ENCODE measurements around the gene CNTNAP4.

CNTNAP4 gene

GRCh38 chr16:76446251-76446650 is 169.1 kb downstream of the CNTNAP4 start:
- no peak overlapping the region for H3K27ac ChIP-seq (ENCODE audit: low read length)
- DNase-seq (no peak), ATAC-seq (ENCODE audit: insufficient read depth, low read depth) (no peak)
- no peak overlapping the region for H3K9ac ChIP-seq (ENCODE audit: low read depth, low read length)
- no peaks in the 10 kb centered on the region for H3K9me3 ChIP-seq (ENCODE audit: insufficient read depth, low read length, severe bottlenecking)
- no peaks in the 10 kb centered on the region for H3K79me2 ChIP-seq (ENCODE audit: insufficient read depth, low read length)
- no peaks in the 10 kb centered on the region for H4K20me1 ChIP-seq (ENCODE audit: insufficient read depth, low read length)
- H3K4me3 ChIP-seq (ENCODE audit: low read depth in 1 of 2, low read length in 2 of 2): no peak overlapping the region
- no peaks in the 10 kb centered on the region for H3K27me3 ChIP-seq (ENCODE audit: insufficient read depth, low read length, poor library complexity)
- no peaks in the 10 kb centered on the region for H3K4me1 ChIP-seq (ENCODE audit: insufficient read depth, low read length)
- H2AFZ ChIP-seq (ENCODE audit: low read depth, low read length): no peak overlapping the region
- no peak for TF ChIP-seq EZH2 (IDR thresholded peaks at IDR 0.05; ENCODE audit: borderline replicate concordance, low read depth, low read length, severe bottlenecking)
- TF ChIP-seq, protein P1, sequence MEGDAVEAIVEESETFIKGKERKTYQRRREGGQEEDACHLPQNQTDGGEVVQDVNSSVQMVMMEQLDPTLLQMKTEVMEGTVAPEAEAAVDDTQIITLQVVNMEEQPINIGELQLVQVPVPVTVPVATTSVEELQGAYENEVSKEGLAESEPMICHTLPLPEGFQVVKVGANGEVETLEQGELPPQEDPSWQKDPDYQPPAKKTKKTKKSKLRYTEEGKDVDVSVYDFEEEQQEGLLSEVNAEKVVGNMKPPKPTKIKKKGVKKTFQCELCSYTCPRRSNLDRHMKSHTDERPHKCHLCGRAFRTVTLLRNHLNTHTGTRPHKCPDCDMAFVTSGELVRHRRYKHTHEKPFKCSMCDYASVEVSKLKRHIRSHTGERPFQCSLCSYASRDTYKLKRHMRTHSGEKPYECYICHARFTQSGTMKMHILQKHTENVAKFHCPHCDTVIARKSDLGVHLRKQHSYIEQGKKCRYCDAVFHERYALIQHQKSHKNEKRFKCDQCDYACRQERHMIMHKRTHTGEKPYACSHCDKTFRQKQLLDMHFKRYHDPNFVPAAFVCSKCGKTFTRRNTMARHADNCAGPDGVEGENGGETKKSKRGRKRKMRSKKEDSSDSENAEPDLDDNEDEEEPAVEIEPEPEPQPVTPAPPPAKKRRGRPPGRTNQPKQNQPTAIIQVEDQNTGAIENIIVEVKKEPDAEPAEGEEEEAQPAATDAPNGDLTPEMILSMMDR (IDR thresholded peaks at IDR 0.05; ENCODE audit: borderline replicate concordance, extremely low read depth, low read length, poor library complexity, severe bottlenecking): no peak
- H3K36me3 ChIP-seq (ENCODE audit: insufficient read depth, low read length): no peaks in the 10 kb centered on the region
- H3K4me2 ChIP-seq (ENCODE audit: insufficient read depth, low read length): no peak overlapping the region

DNA sequence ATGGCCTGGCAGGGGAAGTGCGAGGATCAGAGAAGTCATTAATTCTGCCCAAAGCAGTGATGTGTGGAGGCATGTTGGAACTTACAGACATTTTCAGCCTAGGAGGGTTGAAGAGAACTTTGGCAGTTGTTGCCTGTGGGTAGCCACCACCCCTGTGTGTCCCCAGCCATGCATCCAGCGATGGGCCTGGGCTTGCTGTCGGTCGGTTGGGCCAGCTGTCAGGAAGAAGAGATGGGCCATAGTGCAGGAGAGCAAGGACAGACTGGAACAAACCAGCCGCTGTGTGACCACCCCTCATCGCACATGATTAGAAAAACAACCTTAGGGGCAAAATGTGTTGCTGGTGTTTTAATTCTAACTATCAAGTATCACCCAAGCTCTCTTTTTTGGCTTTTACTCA is 173.7 kb downstream of the CNTNAP4 start:
- Histone ChIP-seq H3K4me2 (ENCODE audit: insufficient read depth, low read length) (no peak overlapping the region), H3K27ac (ENCODE audit: low read length) (no peak overlapping the region), H3K9ac (ENCODE audit: low read depth, low read length) (no peak overlapping the region), H3K27me3 (ENCODE audit: insufficient read depth, low read length, poor library complexity) (no peaks in the 10 kb centered on the region), H3K79me2 (ENCODE audit: insufficient read depth, low read length) (no peaks in the 10 kb centered on the region), H3K36me3 (ENCODE audit: insufficient read depth, low read length) (no peaks in the 10 kb centered on the region), H3K4me1 (ENCODE audit: insufficient read depth, low read length) (no peaks in the 10 kb centered on the region), H2AFZ (ENCODE audit: low read depth, low read length) (no peak overlapping the region), H3K4me3 (ENCODE audit: low read depth in 1 of 2, low read length in 2 of 2) (no peak overlapping the region), H3K9me3 (ENCODE audit: insufficient read depth, low read length, severe bottlenecking) (no peaks in the 10 kb centered on the region), H4K20me1 (ENCODE audit: insufficient read depth, low read length) (no peaks in the 10 kb centered on the region)
- ATAC-seq (ENCODE audit: insufficient read depth, low read depth): no peak
- TF ChIP-seq EZH2 (IDR thresholded peaks at IDR 0.05; ENCODE audit: borderline replicate concordance, low read depth, low read length, severe bottlenecking): no peak
- TF ChIP-seq, protein P1 (IDR thresholded peaks at IDR 0.05; ENCODE audit: borderline replicate concordance, extremely low read depth, low read length, poor library complexity, severe bottlenecking): no peak
- no peak for DNase-seq

DNA sequence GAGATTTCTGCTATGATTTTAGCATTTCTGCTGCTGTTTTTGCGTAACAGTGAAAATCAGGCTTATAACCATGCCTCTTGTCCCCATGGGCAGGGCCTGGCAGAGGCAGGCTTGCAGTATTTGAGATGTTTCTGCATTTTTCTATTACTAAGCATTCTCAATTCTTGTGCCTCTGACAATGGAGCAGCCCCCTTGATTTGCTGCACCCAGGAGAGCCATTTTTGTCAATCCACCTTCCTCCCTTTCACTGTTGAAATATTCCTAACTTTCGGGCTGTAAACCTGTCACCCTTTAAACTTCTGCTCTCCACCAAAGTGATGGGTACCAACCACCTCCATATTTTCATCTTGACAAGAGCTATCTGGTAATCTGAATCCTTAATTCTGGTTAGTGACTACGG is 178.1 kb downstream of the CNTNAP4 start:
- no peak for DNase-seq
- Histone ChIP-seq H3K27me3 (ENCODE audit: insufficient read depth, low read length, poor library complexity) (no peaks in the 10 kb centered on the region), H3K4me3 (ENCODE audit: low read depth in 1 of 2, low read length in 2 of 2) (no peak overlapping the region), H2AFZ (ENCODE audit: low read depth, low read length) (no peak overlapping the region), H3K9me3 (ENCODE audit: insufficient read depth, low read length, severe bottlenecking) (no peaks in the 10 kb centered on the region), H3K4me2 (ENCODE audit: insufficient read depth, low read length) (no peak overlapping the region), H3K9ac (ENCODE audit: low read depth, low read length) (no peak overlapping the region), H3K27ac (ENCODE audit: low read length) (no peak overlapping the region), H4K20me1 (ENCODE audit: insufficient read depth, low read length) (no peaks in the 10 kb centered on the region), H3K79me2 (ENCODE audit: insufficient read depth, low read length) (no peaks in the 10 kb centered on the region), H3K4me1 (ENCODE audit: insufficient read depth, low read length) (no peaks in the 10 kb centered on the region), H3K36me3 (ENCODE audit: insufficient read depth, low read length) (no peaks in the 10 kb centered on the region)
- TF ChIP-seq, protein P1 (IDR thresholded peaks at IDR 0.05; ENCODE audit: borderline replicate concordance, extremely low read depth, low read length, poor library complexity, severe bottlenecking): no peak
- no peak for TF ChIP-seq EZH2 (IDR thresholded peaks at IDR 0.05; ENCODE audit: borderline replicate concordance, low read depth, low read length, severe bottlenecking)
- no peak for ATAC-seq (ENCODE audit: insufficient read depth, low read depth)

GRCh38 chr16:76456016-76456415 is 178.8 kb downstream of the CNTNAP4 start:
- H3K4me3 ChIP-seq (ENCODE audit: low read depth in 1 of 2, low read length in 2 of 2): no peak overlapping the region
- no peaks in the 10 kb centered on the region for H4K20me1 ChIP-seq (ENCODE audit: insufficient read depth, low read length)
- TF ChIP-seq EZH2 (IDR thresholded peaks at IDR 0.05; ENCODE audit: borderline replicate concordance, low read depth, low read length, severe bottlenecking): no peak
- TF ChIP-seq, protein P1 (IDR thresholded peaks at IDR 0.05; ENCODE audit: borderline replicate concordance, extremely low read depth, low read length, poor library complexity, severe bottlenecking): no peak
- DNase-seq: no peak
- H3K27me3 ChIP-seq (ENCODE audit: insufficient read depth, low read length, poor library complexity): peaks cover 3% of the 10 kb centered on the region
- no peaks in the 10 kb centered on the region for H3K9me3 ChIP-seq (ENCODE audit: insufficient read depth, low read length, severe bottlenecking)
- no peaks in the 10 kb centered on the region for H3K36me3 ChIP-seq (ENCODE audit: insufficient read depth, low read length)
- no peaks in the 10 kb centered on the region for H3K79me2 ChIP-seq (ENCODE audit: insufficient read depth, low read length)
- no peaks in the 10 kb centered on the region for H3K4me1 ChIP-seq (ENCODE audit: insufficient read depth, low read length)
- H2AFZ ChIP-seq (ENCODE audit: low read depth, low read length): no peak overlapping the region
- no peak overlapping the region for H3K9ac ChIP-seq (ENCODE audit: low read depth, low read length)
- H3K27ac ChIP-seq (ENCODE audit: low read length): no peak overlapping the region
- ATAC-seq (ENCODE audit: insufficient read depth, low read depth): no peak
- H3K4me2 ChIP-seq (ENCODE audit: insufficient read depth, low read length): no peak overlapping the region

Measured in DND-41 (cell line).